NT2/D1 (cell line): Measurements from ENCODE around the gene RIMKLA.
A peak's percentile ranks its signal among the peaks of the same experiment; 100 is the strongest.

Source experiments
- DNase-seq: peaks from one replicate; pipeline ENCODE4 v3.0.0-alpha.2; 2011; ENCODE audit warnings: low read depth, low spot score
- H3K27me3 ChIP-seq: 2 replicates; pipeline ENCODE4 v1.6.0; 2011; ENCODE audit warnings: mild to moderate bottlenecking; ENCODE audit not compliant: insufficient read length, insufficient read depth
- H3K36me3 ChIP-seq: 2 replicates; pipeline ENCODE4 v1.6.1; 2011; ENCODE audit warnings: mild to moderate bottlenecking, low read length, mixed read lengths; ENCODE audit not compliant: insufficient read depth, insufficient read length
- H3K4me1 ChIP-seq: 2 replicates; pipeline ENCODE4 v1.5.1; 2011; ENCODE audit not compliant: insufficient read depth, insufficient read length
- H3K4me3 ChIP-seq: 2 replicates; pipeline ENCODE4 v1.5.1; 2011; ENCODE audit warnings: low read depth; ENCODE audit not compliant: insufficient read length
- H3K9ac ChIP-seq: 2 replicates; pipeline ENCODE4 v1.6.0; 2011; ENCODE audit warnings: low read depth; ENCODE audit not compliant: insufficient read length
- H3K9me3 ChIP-seq: 2 replicates; pipeline ENCODE4 v1.5.1; 2011; ENCODE audit warnings: mild to moderate bottlenecking, low read length; ENCODE audit not compliant: insufficient read depth
- SUZ12 ChIP-seq: IDR thresholded peaks from 2 replicates; pipeline ENCODE4 v1.6.1; 2011; ENCODE audit not compliant: insufficient read length, insufficient read depth; ENCODE audit errors: extremely low read depth
- YY1 ChIP-seq: IDR thresholded peaks from 2 replicates; pipeline ENCODE4 v1.6.1; 2011; ENCODE audit not compliant: insufficient read length, insufficient read depth
- ZNF274 ChIP-seq: IDR thresholded peaks from 2 replicates; pipeline ENCODE4 v1.6.1; 2011; ENCODE audit warnings: mild to moderate bottlenecking, low read depth, low read length

RIMKLA gene

GRCh38 chr1:42379794-42380585, 602 bp upstream of the RIMKLA start:
- TF ChIP-seq ZNF274 (no peak), YY1 (no peak), SUZ12 (no peak)
- H3K9ac ChIP-seq: peak overlapping the region; percentile 54
- peak overlapping the region; percentile 77 for H3K4me3 ChIP-seq
- H3K4me1 ChIP-seq: no peaks in the 10 kb centered on the region
- peaks cover 36% of the 10 kb centered on the region for H3K27me3 ChIP-seq
- H3K36me3 ChIP-seq: no peaks in the 10 kb centered on the region
- DNase-seq: no peak
- H3K9me3 ChIP-seq: no peaks in the 10 kb centered on the region

- no peak for DNase-seq
- H3K27me3 ChIP-seq: peaks cover 36% of the 10 kb centered on the region
- no peaks in the 10 kb centered on the region for H3K36me3 ChIP-seq
- peak overlapping the region; percentile 77 for H3K4me3 ChIP-seq
- TF ChIP-seq YY1 (no peak), SUZ12 (no peak), ZNF274 (no peak)
- H3K4me1 ChIP-seq: no peaks in the 10 kb centered on the region
- peak overlapping the region; percentile 77 for H3K9ac ChIP-seq
- H3K9me3 ChIP-seq: no peaks in the 10 kb centered on the region
These were observed 685 bp downstream of the RIMKLA start for GRCh38 chr1:42381280-42381673.

- H3K27me3 ChIP-seq: peaks cover 28% of the 10 kb centered on the region
- H3K36me3 ChIP-seq: no peaks in the 10 kb centered on the region
- no peak for DNase-seq
- no peaks in the 10 kb centered on the region for H3K9me3 ChIP-seq
- no peak for TF ChIP-seq SUZ12
- no peak for TF ChIP-seq ZNF274
- no peak for TF ChIP-seq YY1
- H3K4me3 ChIP-seq: no peak overlapping the region
- H3K9ac ChIP-seq: no peak overlapping the region
- no peaks in the 10 kb centered on the region for H3K4me1 ChIP-seq
These were observed 4.7 kb downstream of the RIMKLA start for GRCh38 chr1:42385283-42385682.

DNA sequence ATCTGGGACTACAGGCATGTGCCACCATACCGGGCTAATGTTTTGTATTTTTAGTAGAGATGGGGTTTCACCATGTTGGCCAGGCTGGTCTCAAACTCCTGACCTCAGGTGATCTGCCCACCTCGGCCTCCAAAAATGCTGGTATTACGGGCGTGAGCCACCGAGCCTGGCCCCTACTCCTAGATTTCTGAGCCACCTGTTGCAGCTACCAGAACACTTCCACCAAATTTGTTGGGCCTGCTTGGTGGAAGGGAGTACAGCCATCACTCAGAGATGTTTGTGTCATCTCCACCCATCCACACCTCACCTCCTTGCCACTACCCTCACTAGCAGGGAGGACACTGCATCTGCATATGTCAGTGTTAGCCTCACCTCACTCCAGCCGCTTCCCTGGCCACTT, 5.5 kb downstream of the RIMKLA start:
- Histone ChIP-seq H3K9ac (no peak overlapping the region), H3K27me3 (peaks cover 24% of the 10 kb centered on the region), H3K9me3 (no peaks in the 10 kb centered on the region), H3K36me3 (no peaks in the 10 kb centered on the region), H3K4me3 (no peak overlapping the region), H3K4me1 (no peaks in the 10 kb centered on the region)
- TF ChIP-seq YY1 (no peak), SUZ12 (no peak), ZNF274 (no peak)
- DNase-seq: no peak

GRCh38 chr1:42392255-42392654, 11.7 kb downstream of the RIMKLA start:
- no peaks in the 10 kb centered on the region for H3K36me3 ChIP-seq
- no peak for TF ChIP-seq ZNF274
- TF ChIP-seq YY1: no peak
- TF ChIP-seq SUZ12: no peak
- H3K9ac ChIP-seq: no peak overlapping the region
- H3K9me3 ChIP-seq: no peaks in the 10 kb centered on the region
- H3K4me1 ChIP-seq: no peaks in the 10 kb centered on the region
- DNase-seq: no peak
- H3K4me3 ChIP-seq: no peak overlapping the region
- no peaks in the 10 kb centered on the region for H3K27me3 ChIP-seq

GRCh38 chr1:42392967-42393848, 12.6 kb downstream of the RIMKLA start:
- TF ChIP-seq SUZ12 (no peak), ZNF274 (no peak), YY1 (no peak)
- Histone ChIP-seq H3K36me3 (no peaks in the 10 kb centered on the region), H3K9ac (no peak overlapping the region), H3K9me3 (no peaks in the 10 kb centered on the region), H3K4me3 (no peak overlapping the region), H3K4me1 (no peaks in the 10 kb centered on the region), H3K27me3 (no peaks in the 10 kb centered on the region)
- DNase-seq: no peak

- Histone ChIP-seq H3K36me3 (no peaks in the 10 kb centered on the region), H3K9ac (no peak overlapping the region), H3K4me1 (no peaks in the 10 kb centered on the region), H3K4me3 (no peak overlapping the region), H3K27me3 (no peaks in the 10 kb centered on the region), H3K9me3 (no peaks in the 10 kb centered on the region)
- TF ChIP-seq ZNF274 (no peak), SUZ12 (no peak), YY1 (no peak)
- no peak for DNase-seq
These were observed 18.9 kb downstream of the RIMKLA start for GRCh38 chr1:42399315-42400100.
